GM18499 (cell line): Measurements from ENCODE around the gene GMPR2.

Experiments
- ATAC-seq: cut with Tn5 transposase; IDR thresholded peaks from one replicate; pipeline ENCODE4 v1.9.1; 2021; ENCODE audit warnings: moderate number of reproducible peaks; ENCODE audit not compliant: insufficient read depth, unreplicated experiment

Gene GMPR2

DNA sequence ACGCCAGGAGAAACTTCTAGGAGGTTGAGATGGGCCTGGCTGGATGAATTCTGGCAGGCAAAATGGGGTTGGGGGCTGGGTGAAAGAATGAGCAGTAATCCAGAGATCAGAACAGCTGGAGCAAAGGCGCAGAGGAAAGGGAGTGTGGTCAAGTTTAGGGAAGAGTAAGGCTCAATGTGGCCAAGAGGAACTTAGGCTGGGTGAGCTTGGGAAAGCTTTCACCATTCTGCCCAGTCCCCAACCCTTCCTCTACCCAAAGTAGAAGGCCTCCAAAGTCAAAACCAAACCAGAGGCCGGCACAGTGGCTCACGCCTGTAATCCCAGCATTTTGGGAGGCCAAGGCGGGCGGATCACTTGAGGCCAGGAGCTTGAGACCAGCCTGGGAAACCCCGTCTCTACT is 48.9 kb downstream of the GMPR2 start:
- no peak for ATAC-seq

DNA sequence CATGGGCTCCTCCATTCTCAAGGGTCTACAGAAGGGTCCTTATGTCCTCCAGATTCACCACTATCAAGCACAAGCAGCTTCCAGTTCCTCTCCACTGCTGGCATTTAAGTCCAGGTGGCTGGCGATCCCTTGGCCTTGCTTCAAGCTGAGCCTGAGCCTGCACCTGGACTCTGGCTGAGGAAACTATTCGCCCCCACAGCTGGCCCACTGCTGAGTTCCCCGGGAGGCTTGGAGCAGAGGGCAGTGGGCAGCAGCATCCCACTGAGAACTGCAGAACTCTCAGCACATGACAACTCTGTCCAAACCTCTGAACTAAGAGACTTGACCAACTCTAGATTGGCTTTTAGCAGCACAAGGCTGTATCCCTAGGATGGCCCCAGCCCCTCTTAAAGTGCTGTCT is 50.0 kb downstream of the GMPR2 start:
- ATAC-seq = no peak

GRCh38 chr14:24283796-24284460 is 51.2 kb downstream of the GMPR2 start:
- no peak for ATAC-seq

DNA sequence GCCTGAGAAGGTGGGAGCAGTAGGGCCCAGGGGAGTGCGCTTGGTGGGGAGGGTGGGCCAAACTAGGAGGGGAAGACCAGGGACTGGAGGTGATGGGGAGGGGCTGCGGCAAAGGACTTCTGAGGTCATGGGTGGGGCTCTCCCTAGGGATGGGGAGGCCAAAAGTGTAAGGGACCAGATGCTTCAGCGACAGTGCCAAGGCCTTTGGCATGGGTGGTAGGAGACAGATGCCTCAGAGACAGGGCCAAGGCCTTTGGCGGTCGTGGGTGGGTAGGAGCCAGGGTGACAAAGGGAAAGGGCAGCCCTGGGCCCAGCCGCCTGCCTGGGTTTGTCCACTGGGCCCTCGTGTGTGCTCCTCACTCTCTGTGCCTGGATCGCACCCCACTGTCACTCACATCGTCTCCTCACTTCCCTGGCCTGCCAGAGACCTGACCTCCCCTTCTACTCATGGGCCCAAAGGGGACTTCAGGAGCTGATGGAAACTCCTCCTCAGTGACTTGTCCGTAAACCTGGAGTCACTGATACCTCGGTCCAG is 51.8 kb downstream of the GMPR2 start:
- ATAC-seq = no peak

GRCh38 chr14:24285351-24285750 is 52.6 kb downstream of the GMPR2 start:
- ATAC-seq = no peak

- no peak for ATAC-seq
Observed at GRCh38 chr14:24286996-24287395, 54.3 kb downstream of the GMPR2 start.
